Lung (tissue), 12 donors: Measurements from ENCODE around the gene CACNA1D. TPM values are rescaled to one million over a fixed set of nuclear protein-coding genes. Genes with fewer than 3 reads are reported as not detected.

Experiments
- ATAC-seq: fragments of 200-7000 bp; cut with Tn5 transposase; one replicate; pipeline ENCODE4 v1.9.1; 2020; ENCODE audit warnings: moderate number of reproducible peaks; ENCODE audit not compliant: insufficient read depth, low FRiP score
- DNase-seq, 3 donors: peaks; one replicate each; pipeline ENCODE4 v3.0.0-alpha.2; 2013 to 2017
- H3K27ac ChIP-seq, 2 donors: one replicate each; pipeline ENCODE4 v1.5.1; 2013; ENCODE audit warnings: mild to moderate bottlenecking in 2 of 2, moderate library complexity in 2 of 2, control low read depth in 1 of 2, inconsistent platforms in 1 of 2, low read depth in 1 of 2, low read length in 1 of 2
- H3K27me3 ChIP-seq, 3 donors: one replicate each; pipeline ENCODE4 v1.5.1; 2013; ENCODE audit warnings: low read length in 2 of 3; ENCODE audit not compliant: control insufficient read depth in 3 of 3, insufficient read depth in 3 of 3
- H3K36me3 ChIP-seq, 4 donors: one replicate each; pipeline ENCODE4 v1.5.1; 2013; ENCODE audit warnings: low read length in 4 of 4, mild to moderate bottlenecking in 1 of 4, moderate library complexity in 1 of 4; ENCODE audit not compliant: control insufficient read depth in 4 of 4, insufficient read depth in 4 of 4
- H3K4me1 ChIP-seq, 5 donors: one replicate each; pipeline ENCODE4 v1.5.1; 2013; ENCODE audit warnings: low read length in 5 of 5, mild to moderate bottlenecking in 2 of 5, moderate library complexity in 1 of 5; ENCODE audit not compliant: control insufficient read depth in 5 of 5, insufficient read depth in 5 of 5
- H3K4me3 ChIP-seq: one replicate; pipeline ENCODE4 v1.5.1; 2013; ENCODE audit warnings: mild to moderate bottlenecking, control low read depth, moderate library complexity
- H3K9ac ChIP-seq, 2 donors: one replicate each; pipeline ENCODE4 v1.5.1; 2013; ENCODE audit warnings: low read length in 2 of 2, control low read depth in 1 of 2; ENCODE audit not compliant: insufficient read depth in 1 of 2
- H3K9me3 ChIP-seq, 4 donors: one replicate each; pipeline ENCODE4 v1.5.1; 2013; ENCODE audit warnings: low read length in 3 of 4, mild to moderate bottlenecking in 1 of 4, moderate library complexity in 1 of 4; ENCODE audit not compliant: control insufficient read depth in 4 of 4, insufficient read depth in 3 of 4
- CTCF ChIP-seq: IDR thresholded peaks from 2 replicates; pipeline ENCODE4 v1.5.1; 2012; ENCODE audit warnings: mild to moderate bottlenecking; ENCODE audit errors: control extremely low read depth, extremely low read depth
- WGBS, 2 donors: extraction: QIAGEN DNeasy Blood & Tissue Kit; methylation state at CpG; one replicate each; pipeline ENCODE4 v1.1.7; 2013; 5-methylcytosine and 5-hydroxymethylcytosine counted together
- polyA plus RNA-seq, 2 donors: library from polyadenylated mRNA; stranded (reverse); fragments of 200-250 nt; gene quantifications; one replicate each; pipeline ENCODE4 v1.2.1, GENCODE V29; 2013
- total RNA-seq, 2 donors: library from RNA; depleted of rRNA in 1 of 2; stranded (reverse); fragments of >200 nt in 1 of 2; gene quantifications; one replicate each; pipeline ENCODE4 v1.2.1, GENCODE V29; 2014 to 2021
- donor health status: control.
- donor health status: control.
- donor health status: Bipolar disorder and iron deficiency.
- donor health status: healthy.
- donor health status: DM: yes; HTN: yes; CAD: no.

CACNA1D gene
- total and polyA plus RNA-seq, 4 donors: 2.7 to 96.8 (median 23.1) TPM

GRCh38 chr3:53585049-53585448 lies 90.6 kb downstream of the CACNA1D start:
- no peak for TF ChIP-seq CTCF
- DNase-seq (no peak), ATAC-seq (no peak)
- whole genome bisulfite sequencing, 2 donors: 50 to 62% methylated on average over 2 of the region's 2 CpGs
- no peak overlapping the region for H3K27ac ChIP-seq
- H3K9ac ChIP-seq: no peak overlapping the region
- H3K9me3 ChIP-seq: no peaks in the 10 kb centered on the region
- H3K36me3 ChIP-seq: peaks cover 0 to 12% (median 3%) of the 10 kb centered on the region in 4 donors
- H3K4me1 ChIP-seq: peaks cover 0 to 4% (median 0%) of the 10 kb centered on the region in 5 donors
- H3K4me3 ChIP-seq: no peak overlapping the region
- H3K27me3 ChIP-seq: no peaks in the 10 kb centered on the region

GRCh38 chr3:53585627-53586026 lies 91.2 kb downstream of the CACNA1D start:
- Histone ChIP-seq H3K4me3 (no peak overlapping the region), H3K4me1 (peaks cover 0 to 2% (median 0%) of the 10 kb centered on the region in 5 donors), H3K9ac (no peak overlapping the region), H3K27me3 (no peaks in the 10 kb centered on the region), H3K9me3 (no peaks in the 10 kb centered on the region), H3K27ac (no peak overlapping the region), H3K36me3 (peaks cover 0 to 10% (median 4%) of the 10 kb centered on the region in 4 donors)
- ATAC-seq: no peak
- no peak for DNase-seq
- no peak for TF ChIP-seq CTCF
- WGBS, 2 donors: 73 to 85% methylated on average over 6 of the region's 6 CpGs

GRCh38 chr3:53588122-53588521 lies 93.7 kb downstream of the CACNA1D start:
- Histone ChIP-seq H3K4me1 (peaks cover 0 to 2% (median 0%) of the 10 kb centered on the region in 5 donors), H3K27ac (no peak overlapping the region), H3K27me3 (no peaks in the 10 kb centered on the region), H3K9me3 (no peaks in the 10 kb centered on the region), H3K4me3 (no peak overlapping the region), H3K36me3 (peaks cover 0 to 11% (median 4%) of the 10 kb centered on the region in 4 donors), H3K9ac (no peak overlapping the region)
- WGBS, 2 donors: 80 to 83% methylated on average over 4 of the region's 4 CpGs
- ATAC-seq (no peak), DNase-seq (no peak)
- TF ChIP-seq CTCF: no peak

- Histone ChIP-seq H3K9me3 (no peaks in the 10 kb centered on the region), H3K4me1 (peaks cover 0 to 2% (median 0%) of the 10 kb centered on the region in 5 donors), H3K9ac (no peak overlapping the region), H3K4me3 (no peak overlapping the region), H3K36me3 (peaks cover 0 to 14% (median 4%) of the 10 kb centered on the region in 4 donors), H3K27me3 (no peaks in the 10 kb centered on the region), H3K27ac (no peak overlapping the region)
- ATAC-seq: no peak
- no peak for DNase-seq
- TF ChIP-seq CTCF: no peak
- 89 to 94% methylated on average over 12 of the region's 12 CpGs for WGBS, 2 donors
Measured at GRCh38 chr3:53589201-53589600, 94.8 kb downstream of the CACNA1D start.
